ENCODE results near the gene BHLHE40. TPM values are rescaled to one million over a fixed set of nuclear protein-coding genes. Genes with fewer than 3 reads are reported as not detected.

Gene BHLHE40
- total RNA-seq, 4 donors from 2014 or later = 19.2 to 96.7 (median 45.3) TPM

- Histone ChIP-seq H3K4me3 (no peak overlapping the region), H3K36me3 (no peaks in the 10 kb centered on the region), H3K27me3 (no peaks in the 10 kb centered on the region), H3K4me1 (peaks cover 13 to 14% of the 10 kb centered on the region in 2 donors), H3K27ac (peak overlapping the region; percentile 59 to 83 (median 68)), H3K9me3 (no peaks in the 10 kb centered on the region)
- TF ChIP-seq CTCF (IDR thresholded peaks at IDR 0.05 in 4 of 5, conservative IDR thresholded peaks at IDR 0.05 in 1 of 5) (no peak), POLR2A (IDR thresholded peaks at IDR 0.05) (no peak)
- DNase-seq (peak; percentile 62 to 83), ATAC-seq (peak; percentile 74 to 75)
- intact Hi-C loops (cut with DNase I; ENCODE audit: low total_unique reads) (loop anchor here (2.0 kb wide), 1 partner anchor 34 kb away; no protein-coding TSS in a partner anchor), in situ Hi-C loops (cut with MboI; ENCODE audit: low sequenced_read_pairs in 4 of 4) (loop anchor here in 1 of 4 donors (10.0 kb wide), 2 partner anchors 48 to 308 kb away; partner anchors contain the start of gene BHLHE40)
Observed at GRCh38 chr3:5022966-5023776, 43.9 kb downstream of the BHLHE40 start.

GRCh38 chr3:5023777-5024346 is 44.6 kb downstream of the BHLHE40 start:
- no peaks in the 10 kb centered on the region for H3K9me3 ChIP-seq
- TF ChIP-seq CTCF (IDR thresholded peaks at IDR 0.05 in 4 of 5, conservative IDR thresholded peaks at IDR 0.05 in 1 of 5) = no peak
- TF ChIP-seq POLR2A (IDR thresholded peaks at IDR 0.05) = no peak
- H3K4me3 ChIP-seq = no peak overlapping the region
- H3K4me1 ChIP-seq = peaks cover 9% of the 10 kb centered on the region in 2 donors
- intact Hi-C loops (cut with DNase I; ENCODE audit: low total_unique reads) = loop anchor here (2.0 kb wide), 1 partner anchor 35 kb away; no protein-coding TSS in a partner anchor
- in situ Hi-C loops (cut with MboI; ENCODE audit: low sequenced_read_pairs in 4 of 4) = loop anchor here in 1 of 4 donors (10.0 kb wide), 2 partner anchors 49 to 309 kb away; partner anchors contain the start of gene BHLHE40
- H3K27ac ChIP-seq = peak overlapping the region; percentile 59 to 83 (median 68)
- DNase-seq = no peak
- no peak for ATAC-seq
- no peaks in the 10 kb centered on the region for H3K27me3 ChIP-seq
- H3K36me3 ChIP-seq = no peaks in the 10 kb centered on the region

- Histone ChIP-seq H3K4me3 (peak overlapping the region; percentile 59 to 84 (median 63)), H3K27ac (peak overlapping the region; percentile 74 to 89 (median 82)), H3K27me3 (no peaks in the 10 kb centered on the region), H3K4me1 (peaks cover 9% of the 10 kb centered on the region in 2 donors), H3K9me3 (no peaks in the 10 kb centered on the region), H3K36me3 (no peaks in the 10 kb centered on the region)
- in situ Hi-C loops (cut with MboI; ENCODE audit: low sequenced_read_pairs in 4 of 4) (loop anchor here in 1 of 4 donors (10.0 kb wide), 2 partner anchors 51 to 311 kb away; partner anchors contain the start of gene BHLHE40), intact Hi-C loops (cut with DNase I; ENCODE audit: low total_unique reads) (loop anchor here (1.0 to 2.0 kb wide), 3 partner anchors 25 to 306 kb away; no protein-coding TSS in a partner anchor)
- no peak for DNase-seq
- no peak for ATAC-seq
- no peak for TF ChIP-seq CTCF (IDR thresholded peaks at IDR 0.05 in 4 of 5, conservative IDR thresholded peaks at IDR 0.05 in 1 of 5)
Observed at GRCh38 chr3:5026046-5026362, 46.8 kb downstream of the BHLHE40 start.

- H3K36me3 ChIP-seq = no peaks in the 10 kb centered on the region
- in situ Hi-C loops (cut with MboI; ENCODE audit: low sequenced_read_pairs in 4 of 4) (loop anchor here in 1 of 4 donors (10.0 kb wide), 2 partner anchors 55 to 315 kb away; partner anchors contain the start of gene BHLHE40), intact Hi-C loops (cut with DNase I; ENCODE audit: low total_unique reads) (no loop called here)
- H3K4me3 ChIP-seq = no peak overlapping the region
- no peaks in the 10 kb centered on the region for H3K9me3 ChIP-seq
- no peaks in the 10 kb centered on the region for H3K27me3 ChIP-seq
- peaks cover 0 to 3% of the 10 kb centered on the region in 2 donors for H3K4me1 ChIP-seq
- TF ChIP-seq CTCF (IDR thresholded peaks at IDR 0.05 in 4 of 5, conservative IDR thresholded peaks at IDR 0.05 in 1 of 5) (no peak), POLR2A (IDR thresholded peaks at IDR 0.05) (no peak)
- no peak for DNase-seq
- no peak overlapping the region for H3K27ac ChIP-seq
- no peak for ATAC-seq
Observed at GRCh38 chr3:5029715-5030114, 50.5 kb downstream of the BHLHE40 start.
